ENCODE data around the gene FBXL17. TPM values are rescaled to one million over a fixed set of nuclear protein-coding genes. Genes with fewer than 3 reads are reported as not detected.

The FBXL17 gene
- total RNA-seq, 2 experiments from 2014 or later = 5.0 to 6.0 TPM

GRCh38 chr5:108260117-108260857, 121.6 kb downstream of the FBXL17 start:
- ChIA-PET POLR2A (no interaction called here), CTCF (interaction anchor here (0.8 to 1.6 kb wide), 5 partner anchors 41 to 91 kb away, joined by 3 to 4 read pairs (median 3); no protein-coding TSS in a partner anchor)

- ChIA-PET POLR2A (no interaction called here), CTCF (no interaction called here)
Observed at GRCh38 chr5:108259306-108259705, 122.6 kb downstream of the FBXL17 start.

GRCh38 chr5:108257996-108258395, 123.9 kb downstream of the FBXL17 start:
- ChIA-PET CTCF (no interaction called here), POLR2A (no interaction called here)

- ChIA-PET CTCF (no interaction called here), POLR2A (no interaction called here)
Observed at GRCh38 chr5:108255468-108255867, 126.4 kb downstream of the FBXL17 start.

GRCh38 chr5:108251350-108251749, 130.5 kb downstream of the FBXL17 start:
- ChIA-PET CTCF (no interaction called here), POLR2A (no interaction called here)

GRCh38 chr5:108249785-108250426, 132.0 kb downstream of the FBXL17 start:
- CTCF ChIA-PET = no interaction called here

GRCh38 chr5:108249095-108249784, 132.7 kb downstream of the FBXL17 start:
- CTCF ChIA-PET = no interaction called here
- POLR2A ChIA-PET = no interaction called here

More at GRCh38 chr5:108249785-108250426, 132.0 kb downstream of the FBXL17 start:
- POLR2A ChIA-PET = no interaction called here

- ChIA-PET POLR2A (no interaction called here), CTCF (interaction anchor here (0.7 kb wide), 1 partner anchor 8 kb away, joined by 3 read pairs; no protein-coding TSS in a partner anchor)
Observed at GRCh38 chr5:108238936-108239887, 142.7 kb downstream of the FBXL17 start.

- ChIA-PET POLR2A (no interaction called here), CTCF (no interaction called here)
Observed at GRCh38 chr5:108238461-108238860, 143.4 kb downstream of the FBXL17 start.

- POLR2A ChIA-PET = no interaction called here
- CTCF ChIA-PET = no interaction called here
Observed at GRCh38 chr5:108233617-108234155, 148.2 kb downstream of the FBXL17 start.

- ChIA-PET CTCF (no interaction called here), POLR2A (no interaction called here)
Observed at GRCh38 chr5:108232805-108233204, 149.1 kb downstream of the FBXL17 start.

- CTCF ChIA-PET = no interaction called here
- POLR2A ChIA-PET = interaction anchor here (0.6 kb wide), 1 partner anchor 1187 kb away, joined by 4 read pairs; no protein-coding TSS in a partner anchor
Observed at GRCh38 chr5:108222011-108222410, 159.9 kb downstream of the FBXL17 start.

GRCh38 chr5:108220834-108221233, 161.1 kb downstream of the FBXL17 start:
- POLR2A ChIA-PET = no interaction called here
- CTCF ChIA-PET = no interaction called here

GRCh38 chr5:108216890-108217289, 165.0 kb downstream of the FBXL17 start:
- POLR2A ChIA-PET = no interaction called here
- CTCF ChIA-PET = no interaction called here

GRCh38 chr5:108214857-108215256, 167.0 kb downstream of the FBXL17 start:
- ChIA-PET POLR2A (no interaction called here), CTCF (no interaction called here)

GRCh38 chr5:108212775-108213346, 169.0 kb downstream of the FBXL17 start:
- ChIA-PET POLR2A (no interaction called here), CTCF (no interaction called here)

GRCh38 chr5:108206707-108207106, 175.2 kb downstream of the FBXL17 start:
- CTCF ChIA-PET = no interaction called here
- POLR2A ChIA-PET = no interaction called here

- CTCF ChIA-PET = no interaction called here
- POLR2A ChIA-PET = no interaction called here
Observed at GRCh38 chr5:108201721-108202120, 180.2 kb downstream of the FBXL17 start.

- ChIA-PET CTCF (no interaction called here), POLR2A (no interaction called here)
Observed at GRCh38 chr5:108196276-108196675, 185.6 kb downstream of the FBXL17 start.
